ENCODE data around the gene SMIM10. TPM values are rescaled to one million over a fixed set of nuclear protein-coding genes. Genes with fewer than 3 reads are reported as not detected.
A peak's percentile ranks its signal among the peaks of the same experiment; 100 is the strongest.

SMIM10 gene
- total and polyA plus RNA-seq, 2 experiments from 2014 or later = 3.8 to 6.7 TPM

DNA sequence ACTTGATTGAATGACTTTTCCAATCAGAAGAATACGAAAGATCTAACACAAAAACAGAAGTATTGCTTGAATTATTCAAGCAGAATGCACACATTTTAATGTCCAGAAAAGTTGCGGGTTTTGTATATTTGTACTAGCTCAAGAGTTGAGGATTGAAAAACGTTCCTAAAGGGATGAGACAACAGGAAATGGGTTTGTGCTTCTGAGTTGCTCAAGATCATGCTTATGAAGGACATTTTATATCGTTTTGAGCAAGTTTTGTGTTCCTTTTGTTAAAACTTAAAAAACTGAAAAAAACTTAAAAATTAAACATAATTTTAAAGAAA lies 353 bp upstream of the SMIM10 start:
- H3K4me3 ChIP-seq = peak overlapping the region; percentile 64
- TF ChIP-seq EZH2 (IDR thresholded peaks at IDR 0.05; ENCODE audit: insufficient read depth, poor library complexity, severe bottlenecking) (no peak), EZH2phosphoT487 (IDR thresholded peaks at IDR 0.05; ENCODE audit: insufficient read depth, low read depth) (no peak)

DNA sequence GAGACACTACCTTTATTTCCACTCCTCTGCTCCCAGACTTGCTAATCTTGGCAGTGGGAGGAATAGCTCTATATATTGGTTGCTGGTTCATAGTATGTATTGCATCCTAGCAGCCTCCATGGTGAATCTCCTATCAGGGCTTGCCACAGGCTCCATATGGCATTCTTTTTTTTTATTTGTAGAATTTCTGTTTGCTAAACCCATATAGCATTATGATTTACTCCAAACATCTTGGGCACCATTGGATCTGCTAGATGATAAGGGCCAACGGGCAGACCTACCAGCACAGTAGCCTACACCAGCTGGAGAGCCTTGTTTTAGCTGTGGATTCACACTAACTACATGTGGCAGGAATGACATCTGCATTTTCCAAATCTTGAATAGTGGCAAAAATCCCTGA lies 6.9 kb downstream of the SMIM10 start:
- WGBS, 2 experiments (ENCODE audit: low coverage in 1 of 2, low lambda C conversion rate in 2 of 2, missing lambda C conversion rate in 2 of 2) = 70 to 85% methylated on average over 1 of the region's 1 CpG
- H3F3A ChIP-seq (ENCODE audit: insufficient read depth) = no peaks in the 10 kb centered on the region
- in situ Hi-C loops (cut with MboI) = no loop called here

More for the DNA sequence above, 353 bp upstream of the SMIM10 start:
- H3K36me3 ChIP-seq (ENCODE audit: low read depth) = no peaks in the 10 kb centered on the region
- H3K9me3 ChIP-seq (ENCODE audit: low read depth) = no peaks in the 10 kb centered on the region
- no peaks in the 10 kb centered on the region for H3K9me2 ChIP-seq (ENCODE audit: insufficient read depth)
- no peaks in the 10 kb centered on the region for H3K79me2 ChIP-seq (ENCODE audit: insufficient read depth)
- no peak for DNase-seq
- H4K20me1 ChIP-seq (ENCODE audit: insufficient read depth) = no peaks in the 10 kb centered on the region
- no peaks in the 10 kb centered on the region for H3K27me3 ChIP-seq (replicated peaks; ENCODE audit: insufficient read depth)
- peaks cover 11% of the 10 kb centered on the region; the same call in 1 of the 2 replicates for H3F3A ChIP-seq (ENCODE audit: insufficient read depth)
- peak overlapping the region; percentile 94 for H2AFZ ChIP-seq
- H3K9ac ChIP-seq = peak overlapping the region; percentile 80
- 40 to 47% methylated on average over 4 of the region's 4 CpGs for WGBS, 2 experiments (ENCODE audit: low coverage in 1 of 2, low lambda C conversion rate in 2 of 2, missing lambda C conversion rate in 2 of 2)
- peak overlapping the region; percentile 87 for H3K27ac ChIP-seq
- peaks cover 15% of the 10 kb centered on the region for H3K4me1 ChIP-seq (ENCODE audit: insufficient read depth)
- H3K4me2 ChIP-seq (ENCODE audit: unreplicated experiment) = peak overlapping the region; percentile 65
- in situ Hi-C loops (cut with MboI) = no loop called here

DNA sequence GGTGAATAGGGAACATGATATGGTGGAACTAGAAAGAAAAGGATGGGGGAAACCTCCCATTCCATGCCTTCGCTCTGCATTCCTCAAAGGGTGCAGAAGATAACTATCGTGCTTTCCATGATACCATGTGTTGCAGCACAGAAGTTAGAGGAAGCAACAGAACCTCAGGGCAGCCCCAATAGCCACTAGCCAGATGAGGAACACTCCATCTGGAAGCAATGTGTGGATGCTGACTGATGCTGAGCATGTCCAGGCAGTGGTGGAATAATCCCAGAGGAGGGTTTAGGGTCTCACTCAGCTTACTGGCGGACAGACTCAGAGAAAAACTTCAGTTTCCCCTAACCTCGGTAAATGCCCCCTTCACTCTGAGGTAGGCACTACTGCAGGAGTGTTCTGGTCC lies 7.5 kb downstream of the SMIM10 start:
- H3K4me2 ChIP-seq (ENCODE audit: unreplicated experiment) = no peak overlapping the region
- in situ Hi-C loops (cut with MboI) = no loop called here
- 68 to 90% methylated on average over 2 to 4 of the region's 4 CpGs for WGBS, 2 experiments (ENCODE audit: low coverage in 1 of 2, low lambda C conversion rate in 2 of 2, missing lambda C conversion rate in 2 of 2)

More for the DNA sequence above, 6.9 kb downstream of the SMIM10 start:
- no peak for TF ChIP-seq EZH2 (IDR thresholded peaks at IDR 0.05; ENCODE audit: insufficient read depth, poor library complexity, severe bottlenecking)
- TF ChIP-seq EZH2phosphoT487 (IDR thresholded peaks at IDR 0.05; ENCODE audit: insufficient read depth, low read depth) = no peak
- Histone ChIP-seq H3K4me3 (no peak overlapping the region), H3K9ac (no peak overlapping the region), H3K27ac (no peak overlapping the region), H3K9me2 (ENCODE audit: insufficient read depth) (no peaks in the 10 kb centered on the region), H2AFZ (no peak overlapping the region), H3K27me3 (replicated peaks; ENCODE audit: insufficient read depth) (no peaks in the 10 kb centered on the region), H4K20me1 (ENCODE audit: insufficient read depth) (no peaks in the 10 kb centered on the region), H3K4me2 (ENCODE audit: unreplicated experiment) (no peak overlapping the region), H3K36me3 (ENCODE audit: low read depth) (no peaks in the 10 kb centered on the region), H3K4me1 (ENCODE audit: insufficient read depth) (peaks cover 13% of the 10 kb centered on the region), H3K9me3 (ENCODE audit: low read depth) (no peaks in the 10 kb centered on the region), H3K79me2 (ENCODE audit: insufficient read depth) (no peaks in the 10 kb centered on the region)
- no peak for DNase-seq

DNA sequence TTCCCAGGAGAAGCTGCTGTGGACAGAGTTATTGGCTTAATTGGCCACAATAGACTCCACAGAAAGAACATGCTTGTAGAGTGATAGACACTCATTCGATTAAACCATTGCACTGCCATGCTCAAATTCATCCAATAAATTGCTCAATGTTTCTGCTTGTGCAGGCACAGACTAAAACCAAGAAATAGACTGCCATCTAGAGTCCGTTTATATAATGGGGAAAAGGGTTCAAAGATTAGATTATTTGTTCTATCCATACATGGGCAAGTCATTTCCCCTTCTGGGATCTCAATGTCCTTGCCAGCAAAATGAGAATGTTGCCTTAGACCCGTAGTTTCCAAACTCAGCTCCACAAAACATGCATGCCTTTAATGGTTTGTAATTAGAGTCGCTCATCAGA lies 8.7 kb downstream of the SMIM10 start:
- Histone ChIP-seq H3K4me2 (ENCODE audit: unreplicated experiment) (peak overlapping the region; percentile 12), H3K4me1 (ENCODE audit: insufficient read depth) (peaks cover 16% of the 10 kb centered on the region), H3K9ac (no peak overlapping the region), H3K36me3 (ENCODE audit: low read depth) (no peaks in the 10 kb centered on the region), H4K20me1 (ENCODE audit: insufficient read depth) (no peaks in the 10 kb centered on the region), H3K9me2 (ENCODE audit: insufficient read depth) (no peaks in the 10 kb centered on the region), H3K9me3 (ENCODE audit: low read depth) (no peaks in the 10 kb centered on the region), H3F3A (ENCODE audit: insufficient read depth) (no peaks in the 10 kb centered on the region), H3K4me3 (no peak overlapping the region), H2AFZ (peak overlapping the region; percentile 33), H3K79me2 (ENCODE audit: insufficient read depth) (no peaks in the 10 kb centered on the region), H3K27ac (no peak overlapping the region), H3K27me3 (replicated peaks; ENCODE audit: insufficient read depth) (no peaks in the 10 kb centered on the region)
- WGBS, 2 experiments (ENCODE audit: low coverage in 1 of 2, low lambda C conversion rate in 2 of 2, missing lambda C conversion rate in 2 of 2) = 23 to 24% methylated on average over 4 of the region's 4 CpGs
- TF ChIP-seq EZH2 (IDR thresholded peaks at IDR 0.05; ENCODE audit: insufficient read depth, poor library complexity, severe bottlenecking) (no peak), EZH2phosphoT487 (IDR thresholded peaks at IDR 0.05; ENCODE audit: insufficient read depth, low read depth) (no peak)
- DNase-seq = peak; percentile 61
- in situ Hi-C loops (cut with MboI) = no loop called here

More for the DNA sequence above, 7.5 kb downstream of the SMIM10 start:
- Histone ChIP-seq H2AFZ (no peak overlapping the region), H3K9ac (no peak overlapping the region), H3K9me3 (ENCODE audit: low read depth) (no peaks in the 10 kb centered on the region), H3K79me2 (ENCODE audit: insufficient read depth) (no peaks in the 10 kb centered on the region), H3K9me2 (ENCODE audit: insufficient read depth) (no peaks in the 10 kb centered on the region), H4K20me1 (ENCODE audit: insufficient read depth) (no peaks in the 10 kb centered on the region), H3K27me3 (replicated peaks; ENCODE audit: insufficient read depth) (no peaks in the 10 kb centered on the region), H3K4me1 (ENCODE audit: insufficient read depth) (peaks cover 13% of the 10 kb centered on the region), H3K4me3 (no peak overlapping the region), H3K36me3 (ENCODE audit: low read depth) (no peaks in the 10 kb centered on the region), H3F3A (ENCODE audit: insufficient read depth) (no peaks in the 10 kb centered on the region), H3K27ac (no peak overlapping the region)
- no peak for DNase-seq
- TF ChIP-seq EZH2 (IDR thresholded peaks at IDR 0.05; ENCODE audit: insufficient read depth, poor library complexity, severe bottlenecking) (no peak), EZH2phosphoT487 (IDR thresholded peaks at IDR 0.05; ENCODE audit: insufficient read depth, low read depth) (no peak)

DNA sequence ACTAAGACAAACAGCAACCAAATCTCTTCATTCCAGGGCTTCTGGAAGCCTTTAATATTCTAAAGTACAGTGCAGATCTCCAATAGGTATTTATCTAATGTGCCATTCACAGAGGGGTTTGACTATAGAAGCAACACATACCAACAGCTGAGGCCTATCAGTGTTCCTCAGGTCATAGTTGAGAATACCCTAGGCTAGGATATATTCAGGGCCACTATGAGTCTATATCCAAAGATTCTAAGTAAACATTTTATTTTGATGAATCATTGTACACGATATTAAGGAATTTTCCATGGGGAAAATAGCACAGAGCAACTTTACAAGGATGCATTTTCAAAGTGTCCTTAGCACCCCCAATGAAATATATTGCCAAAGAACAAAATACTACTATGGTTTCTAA lies 9.7 kb downstream of the SMIM10 start:
- Histone ChIP-seq H3K79me2 (ENCODE audit: insufficient read depth) (no peaks in the 10 kb centered on the region), H3K36me3 (ENCODE audit: low read depth) (no peaks in the 10 kb centered on the region), H4K20me1 (ENCODE audit: insufficient read depth) (no peaks in the 10 kb centered on the region), H2AFZ (no peak overlapping the region), H3K9me2 (ENCODE audit: insufficient read depth) (no peaks in the 10 kb centered on the region), H3F3A (ENCODE audit: insufficient read depth) (0 out of 2 replicates have a peak, but pooled peaks cover 4% of the 10 kb centered on the region), H3K27me3 (replicated peaks; ENCODE audit: insufficient read depth) (no peaks in the 10 kb centered on the region), H3K9me3 (ENCODE audit: low read depth) (no peaks in the 10 kb centered on the region), H3K4me3 (no peak overlapping the region), H3K4me1 (ENCODE audit: insufficient read depth) (peaks cover 16% of the 10 kb centered on the region), H3K4me2 (ENCODE audit: unreplicated experiment) (no peak overlapping the region), H3K27ac (peak overlapping the region; percentile 41), H3K9ac (no peak overlapping the region)
- WGBS, 2 experiments (ENCODE audit: low coverage in 1 of 2, low lambda C conversion rate in 2 of 2, missing lambda C conversion rate in 2 of 2) = 0 to 9% methylated on average over 1 of the region's 1 CpG
- TF ChIP-seq EZH2phosphoT487 (IDR thresholded peaks at IDR 0.05; ENCODE audit: insufficient read depth, low read depth) (no peak), EZH2 (IDR thresholded peaks at IDR 0.05; ENCODE audit: insufficient read depth, poor library complexity, severe bottlenecking) (no peak)
- peak; percentile 40 for DNase-seq
- in situ Hi-C loops (cut with MboI) = no loop called here
